ENCODE measurements around the gene IZUMO1R.
"Not testable (repeated sequence)": the region's sequence is repeated elsewhere in the genome, so short reads cannot be mapped to it uniquely, and the experiment has no call there.

IZUMO1R gene

GRCh38 chr11:94328587-94329080 lies 24.3 kb downstream of the IZUMO1R start:
- DNase-seq: no peak

- DNase-seq: no peak
Measured at GRCh38 chr11:94329501-94329900, 25.1 kb downstream of the IZUMO1R start.

GRCh38 chr11:94330789-94331188 lies 26.4 kb downstream of the IZUMO1R start:
- no peak for DNase-seq

- DNase-seq: no peak
Measured at GRCh38 chr11:94332814-94333213, 28.4 kb downstream of the IZUMO1R start.

- no peak for DNase-seq
Measured at GRCh38 chr11:94336033-94336432, 31.7 kb downstream of the IZUMO1R start.

GRCh38 chr11:94338651-94339050 lies 34.3 kb downstream of the IZUMO1R start:
- no peak for DNase-seq

- DNase-seq: no peak
Measured at GRCh38 chr11:94342250-94342649, 37.9 kb downstream of the IZUMO1R start.

GRCh38 chr11:94343495-94343894 lies 39.1 kb downstream of the IZUMO1R start:
- DNase-seq: no peak

- DNase-seq: not testable (repeated sequence)
Measured at GRCh38 chr11:94346311-94346710, 41.9 kb downstream of the IZUMO1R start.

- DNase-seq: not testable (repeated sequence)
Measured at GRCh38 chr11:94350850-94351563, 46.6 kb downstream of the IZUMO1R start.
